Keratinocyte (primary cell): ENCODE results near the gene IGFL4.

ENCODE experiments used
- EZH2 ChIP-seq: IDR thresholded peaks from one replicate; pipeline ENCODE4 v1.6.1; 2012; ENCODE audit warnings: inconsistent platforms, mild to moderate bottlenecking, low read length, moderate library complexity
- TF ChIP-seq, protein P1 (sequence below), 3 experiments: IDR thresholded peaks in 1 of 3; conservative IDR thresholded peaks in 1 of 3; optimal IDR thresholded peaks in 1 of 3; 2 replicates in 2 of 3; 3 replicates in 1 of 3; pipeline versions ENCODE3 to v1.5.1; 2011; ENCODE audit warnings: low read length in 3 of 3, mild to moderate bottlenecking in 3 of 3, moderate library complexity in 2 of 3, control low read depth in 1 of 3, inconsistent platforms in 1 of 3; ENCODE audit not compliant: insufficient read depth in 2 of 3; ENCODE audit errors: extremely low read depth in 1 of 3

DNA sequence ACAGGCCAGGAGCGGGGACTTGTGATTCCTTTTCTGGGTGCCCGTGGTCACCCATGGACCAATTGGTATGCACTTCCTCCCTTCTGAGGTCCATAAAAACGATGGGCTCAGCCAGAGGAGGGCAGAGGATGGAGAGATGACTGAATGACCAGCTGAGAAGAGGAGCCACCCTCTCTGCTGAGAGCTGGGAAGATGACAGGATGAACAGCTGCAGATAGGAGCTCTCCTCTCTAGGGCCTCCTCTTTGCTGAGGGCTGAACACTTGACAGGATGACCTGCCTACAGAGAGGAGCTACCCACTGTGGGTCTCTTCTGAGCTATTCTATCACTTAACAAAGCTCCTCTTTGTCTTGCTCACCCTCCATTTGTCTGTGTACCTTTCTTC, 4.1 kb downstream of the IGFL4 start:
- TF ChIP-seq, protein P1, sequence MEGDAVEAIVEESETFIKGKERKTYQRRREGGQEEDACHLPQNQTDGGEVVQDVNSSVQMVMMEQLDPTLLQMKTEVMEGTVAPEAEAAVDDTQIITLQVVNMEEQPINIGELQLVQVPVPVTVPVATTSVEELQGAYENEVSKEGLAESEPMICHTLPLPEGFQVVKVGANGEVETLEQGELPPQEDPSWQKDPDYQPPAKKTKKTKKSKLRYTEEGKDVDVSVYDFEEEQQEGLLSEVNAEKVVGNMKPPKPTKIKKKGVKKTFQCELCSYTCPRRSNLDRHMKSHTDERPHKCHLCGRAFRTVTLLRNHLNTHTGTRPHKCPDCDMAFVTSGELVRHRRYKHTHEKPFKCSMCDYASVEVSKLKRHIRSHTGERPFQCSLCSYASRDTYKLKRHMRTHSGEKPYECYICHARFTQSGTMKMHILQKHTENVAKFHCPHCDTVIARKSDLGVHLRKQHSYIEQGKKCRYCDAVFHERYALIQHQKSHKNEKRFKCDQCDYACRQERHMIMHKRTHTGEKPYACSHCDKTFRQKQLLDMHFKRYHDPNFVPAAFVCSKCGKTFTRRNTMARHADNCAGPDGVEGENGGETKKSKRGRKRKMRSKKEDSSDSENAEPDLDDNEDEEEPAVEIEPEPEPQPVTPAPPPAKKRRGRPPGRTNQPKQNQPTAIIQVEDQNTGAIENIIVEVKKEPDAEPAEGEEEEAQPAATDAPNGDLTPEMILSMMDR (optimal IDR thresholded peaks at IDR 0.05 in 1 of 3, IDR thresholded peaks at IDR 0.05 in 1 of 3, conservative IDR thresholded peaks at IDR 0.05 in 1 of 3; ENCODE audit: extremely low read depth in 1 of 3, insufficient read depth in 2 of 3, low read length in 3 of 3), result no peak
- no peak for TF ChIP-seq EZH2
